NCI-H2107 treated with DMSO at 0.1 percent for 48 hours (cell line): Measurements from ENCODE around the gene MYOC.
"Not testable (repeated sequence)": the region's sequence is repeated elsewhere in the genome, so short reads cannot be mapped to it uniquely, and the experiment has no call there.

ENCODE experiments used
- DNase-seq: peaks from one replicate; lab custom pipeline; 2025; ENCODE audit not compliant: unreplicated experiment; lab: John Stamatoyannopoulos, UW

MYOC gene

DNA sequence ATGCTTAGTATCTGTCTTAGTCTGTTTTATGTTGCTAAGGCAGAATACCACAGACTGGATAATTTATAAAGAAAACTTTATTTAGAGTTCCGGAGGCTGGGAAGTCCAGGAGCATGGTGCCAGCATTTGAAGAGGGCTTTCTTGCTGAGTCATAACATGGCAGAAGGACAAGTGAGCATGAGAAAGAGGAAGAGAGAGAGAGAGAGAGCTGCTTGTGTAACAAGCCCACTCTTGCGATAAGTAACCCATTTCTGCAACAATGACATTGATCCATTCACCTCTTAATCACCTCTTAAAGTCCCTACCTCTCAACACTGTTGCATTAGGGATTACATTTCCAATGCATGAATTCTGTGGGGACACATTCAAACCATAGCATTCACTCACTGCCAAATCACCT, 42.1 kb downstream of the MYOC start:
- no peak for DNase-seq

DNA sequence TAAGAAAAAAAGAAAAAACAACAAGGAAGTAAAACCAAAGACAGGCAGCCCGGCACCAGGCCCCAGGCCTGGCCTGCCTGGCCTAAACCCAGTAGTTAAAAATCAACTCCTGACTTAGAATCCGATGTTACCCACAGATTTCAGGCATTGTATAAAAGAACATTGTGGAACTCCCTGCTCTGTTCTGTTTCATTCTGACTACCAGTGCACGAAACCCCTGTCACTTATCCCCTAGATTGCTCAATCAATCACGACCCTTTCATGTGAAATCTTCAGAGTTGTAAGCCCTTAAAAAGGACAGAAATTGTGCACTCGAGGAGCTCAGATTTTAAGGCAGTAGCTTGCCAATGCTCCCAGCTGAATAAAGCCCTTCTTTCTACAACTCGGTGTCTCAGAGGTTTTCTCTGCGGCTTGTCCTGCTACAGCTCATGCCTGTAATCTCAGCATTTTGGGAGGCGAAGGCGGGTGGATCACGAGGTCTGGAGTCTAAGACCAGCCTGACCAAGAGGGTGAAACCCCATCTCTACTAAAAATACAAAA, 46.0 kb downstream of the MYOC start:
- no peak for DNase-seq

DNA sequence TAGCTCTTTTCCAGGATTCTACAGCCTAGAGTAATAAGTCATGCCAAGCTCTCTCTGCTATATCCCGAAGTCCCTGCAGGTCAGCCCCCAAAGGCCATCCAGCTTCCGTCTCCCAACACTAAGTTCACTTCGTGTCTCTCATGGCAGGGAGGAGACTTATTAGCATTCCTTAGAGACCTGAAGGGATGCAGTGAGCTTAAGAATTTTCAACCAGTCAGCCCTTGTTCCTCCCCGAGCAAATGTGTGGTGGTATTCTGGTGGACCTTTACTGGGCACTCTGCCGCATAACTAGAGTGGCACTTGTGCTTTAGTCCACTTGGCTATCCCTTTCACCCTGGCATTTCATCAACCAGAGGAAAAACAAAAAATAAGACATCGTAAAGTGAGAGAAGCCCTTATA, 49.4 kb downstream of the MYOC start:
- not testable (repeated sequence) for DNase-seq

DNA sequence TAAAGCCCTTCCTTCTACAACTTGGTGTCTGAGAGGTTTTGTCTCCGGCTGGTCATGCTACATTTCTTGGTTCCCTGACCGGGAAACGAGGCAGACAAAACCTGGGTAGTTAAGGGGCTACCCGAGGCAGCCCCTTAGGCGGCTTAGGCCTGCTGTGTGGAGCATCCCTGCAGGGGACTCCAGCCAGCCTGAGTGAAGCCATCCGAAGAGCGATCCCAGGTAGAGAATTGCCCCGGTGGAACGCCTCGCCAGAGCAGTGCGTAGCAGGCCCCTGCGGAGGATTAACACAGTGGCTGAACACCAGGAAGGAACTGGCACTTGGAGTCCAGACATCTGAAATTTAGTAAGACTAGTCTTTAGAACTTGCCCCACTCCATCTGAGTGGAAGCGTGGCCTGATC, 51.6 kb downstream of the MYOC start:
- no peak for DNase-seq

DNA sequence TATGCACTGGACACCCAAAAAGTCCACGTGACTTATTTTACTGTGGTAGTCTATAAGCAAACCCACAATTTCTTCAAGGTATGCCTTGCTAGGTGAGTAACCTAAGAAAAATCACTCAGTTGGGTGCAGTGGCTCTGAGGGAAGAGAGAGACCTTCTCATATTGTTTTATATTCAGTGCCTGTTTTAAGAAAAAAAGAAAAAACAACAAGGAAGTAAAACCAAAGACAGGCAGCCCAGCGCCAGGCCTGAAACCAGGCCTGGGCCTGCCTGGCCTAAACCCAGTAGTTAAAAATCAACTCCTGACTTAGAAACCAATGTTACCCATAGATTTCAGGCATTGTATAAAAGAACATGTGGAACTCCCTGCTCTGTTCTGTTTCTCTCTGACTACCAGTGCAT, 52.2 kb downstream of the MYOC start:
- DNase-seq, result not testable (repeated sequence)

DNA sequence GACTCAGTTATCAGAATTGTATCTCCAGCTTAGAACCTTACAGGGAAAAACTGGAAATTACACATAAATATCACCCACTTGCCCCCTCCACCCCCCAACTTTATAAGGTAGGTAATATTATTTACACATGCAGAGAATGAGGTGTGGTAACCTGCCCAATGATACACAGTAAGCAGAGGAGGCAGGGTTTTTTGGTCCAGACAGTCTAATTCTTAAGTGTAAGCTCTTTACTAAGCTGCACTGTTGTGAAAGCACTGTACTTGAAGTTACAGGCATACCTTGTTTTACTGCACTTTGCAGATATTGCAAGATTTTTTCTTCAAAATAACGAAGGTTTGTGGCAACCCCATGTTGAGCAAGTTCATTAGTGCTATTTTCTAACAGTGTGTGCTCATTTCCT, 55.3 kb downstream of the MYOC start:
- no peak for DNase-seq

DNA sequence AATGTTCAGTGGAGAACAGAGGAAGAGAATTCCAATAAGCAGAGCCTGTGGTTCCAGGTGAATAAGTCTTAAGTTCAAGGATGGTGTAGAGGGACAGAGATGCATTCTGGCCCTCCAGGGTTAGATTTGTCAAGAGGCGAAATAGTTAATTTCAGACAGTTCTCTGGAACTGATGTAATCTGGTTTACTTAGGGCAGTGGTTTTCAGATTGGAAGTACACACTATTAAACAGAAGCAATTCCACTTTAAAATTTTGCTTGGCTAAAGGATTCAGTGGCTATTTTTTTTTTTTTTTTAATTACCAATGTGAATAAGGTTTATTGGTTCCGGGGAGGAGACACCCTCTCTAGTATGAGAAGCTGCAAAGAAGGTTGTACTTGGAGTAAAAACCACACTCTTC, 55.8 kb downstream of the MYOC start:
- no peak for DNase-seq

DNA sequence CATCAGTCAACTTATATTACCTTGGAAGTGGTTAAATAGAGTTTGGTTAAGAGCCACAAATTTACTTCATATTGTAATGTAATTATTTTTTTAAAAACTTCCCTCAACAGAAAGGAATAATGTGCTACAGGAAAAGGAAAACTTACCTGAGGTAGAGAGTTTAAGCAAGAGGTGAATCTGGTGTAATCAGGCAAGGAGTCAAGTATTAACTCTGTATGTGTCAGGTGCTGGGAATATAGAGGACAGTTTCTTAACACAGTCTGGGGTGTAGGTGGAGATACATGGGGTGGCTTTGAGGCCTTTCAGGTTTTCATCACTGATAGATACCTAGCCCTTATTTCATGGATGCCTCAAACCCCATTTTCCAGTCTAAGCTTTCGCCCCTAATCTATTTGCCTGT, 56.4 kb downstream of the MYOC start:
- no peak for DNase-seq

DNA sequence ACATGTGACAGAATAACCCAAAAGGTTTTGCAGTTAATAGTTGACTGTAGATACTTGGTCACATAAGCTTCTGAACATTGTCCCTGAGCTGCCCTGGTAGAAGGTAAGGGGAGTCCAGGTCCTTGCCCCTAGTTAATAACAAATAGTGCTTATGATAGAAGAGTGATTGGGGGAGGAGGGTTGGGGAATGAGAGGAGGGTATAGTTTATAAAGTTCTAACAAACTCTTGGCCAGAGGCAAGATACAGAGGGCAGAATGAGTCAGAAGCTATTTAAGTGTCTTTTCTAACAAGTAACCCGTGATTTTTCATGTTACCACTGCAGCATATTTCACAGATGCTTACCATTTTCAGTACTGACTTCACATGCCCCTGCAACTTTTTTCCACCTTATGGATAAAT, 57.2 kb downstream of the MYOC start:
- no peak for DNase-seq

DNA sequence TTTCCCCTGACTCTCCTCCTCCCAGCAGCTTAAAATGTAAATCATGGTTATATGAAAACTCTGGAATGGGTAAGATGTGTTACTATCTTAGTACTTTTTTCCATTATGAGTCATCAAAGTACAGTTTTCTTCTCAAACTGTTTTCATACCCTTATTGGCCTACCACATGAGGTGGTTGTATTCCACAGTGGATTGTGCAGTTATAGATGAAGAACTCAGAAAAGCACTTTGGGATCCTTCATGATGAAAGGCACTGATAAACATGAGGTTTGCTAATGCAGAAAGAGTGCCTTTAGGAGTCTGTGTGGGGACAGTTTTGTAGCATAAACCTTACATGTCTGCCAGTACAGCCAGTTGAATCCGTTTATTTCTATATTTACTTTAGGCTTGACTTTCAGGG, 62.5 kb downstream of the MYOC start:
- DNase-seq, result no peak

DNA sequence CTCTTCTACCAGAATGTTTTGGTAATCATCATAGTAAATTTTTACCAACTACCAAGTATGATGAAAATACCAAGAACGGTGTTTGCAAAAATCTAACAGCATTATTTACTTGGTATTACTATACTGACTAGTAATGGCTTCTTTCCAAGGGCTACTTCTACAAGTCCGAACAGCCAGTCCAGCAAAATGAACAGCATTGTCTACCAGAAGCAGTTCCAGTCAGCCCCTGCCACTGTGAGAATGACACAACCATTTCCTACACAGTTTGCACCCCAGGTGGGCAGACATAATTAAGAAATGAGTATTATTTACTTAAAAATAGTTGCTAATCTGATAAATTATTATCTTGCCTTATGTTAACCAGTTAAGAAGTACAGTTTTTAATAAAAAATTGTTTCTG, 64.3 kb downstream of the MYOC start:
- no peak for DNase-seq

DNA sequence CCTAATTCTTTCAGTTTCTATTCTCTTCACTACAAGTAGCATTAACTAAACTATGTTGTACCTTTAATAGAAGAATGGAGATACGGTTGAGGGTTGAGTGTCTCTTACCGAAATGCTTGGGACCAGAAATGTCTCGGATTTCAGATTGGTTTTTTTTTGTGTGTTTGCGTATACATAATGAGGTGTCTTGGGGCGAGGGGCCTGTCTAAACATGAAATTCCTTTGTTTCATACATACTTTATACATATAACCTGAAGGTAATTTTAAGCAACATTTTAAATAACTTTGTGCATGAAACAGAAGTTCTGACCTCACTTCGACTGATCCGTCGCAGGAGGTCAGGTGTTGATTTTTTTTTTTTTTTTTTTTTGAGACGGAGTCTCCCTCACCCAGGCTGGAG, 66.8 kb downstream of the MYOC start:
- no peak for DNase-seq
